Rectal smooth muscle tissue (tissue), 1 donor: ENCODE results near the gene TMEM184B.
"Not testable (repeated sequence)": the region's sequence is repeated elsewhere in the genome, so short reads cannot be mapped to it uniquely, and the experiment has no call there.

Experiments used
- H3K27ac ChIP-seq: one replicate; pipeline ENCODE4 v1.7.0; 2013; ENCODE audit warnings: low read depth, low read length, inconsistent platforms
- H3K27me3 ChIP-seq: one replicate; pipeline ENCODE4 v1.7.0; 2013; ENCODE audit warnings: low read length; ENCODE audit not compliant: control insufficient read depth, insufficient read depth
- H3K36me3 ChIP-seq: one replicate; pipeline ENCODE4 v1.7.0; 2013; ENCODE audit warnings: low read length; ENCODE audit not compliant: control insufficient read depth, insufficient read depth
- H3K4me1 ChIP-seq: one replicate; pipeline ENCODE4 v1.7.0; 2013; ENCODE audit warnings: low read length; ENCODE audit not compliant: control insufficient read depth, insufficient read depth
- H3K4me3 ChIP-seq: one replicate; pipeline ENCODE4 v1.7.0; 2013; ENCODE audit warnings: low read length
- H3K9ac ChIP-seq: one replicate; pipeline ENCODE4 v1.7.0; 2013; ENCODE audit warnings: low read length

Gene TMEM184B

GRCh38 chr22:38193580-38193979 is 79.2 kb downstream of the TMEM184B start:
- H3K27me3 ChIP-seq = no peaks in the 10 kb centered on the region
- no peak overlapping the region for H3K9ac ChIP-seq
- H3K27ac ChIP-seq = no peak overlapping the region
- H3K36me3 ChIP-seq = no peaks in the 10 kb centered on the region
- H3K4me3 ChIP-seq = no peak overlapping the region
- no peaks in the 10 kb centered on the region for H3K4me1 ChIP-seq

DNA sequence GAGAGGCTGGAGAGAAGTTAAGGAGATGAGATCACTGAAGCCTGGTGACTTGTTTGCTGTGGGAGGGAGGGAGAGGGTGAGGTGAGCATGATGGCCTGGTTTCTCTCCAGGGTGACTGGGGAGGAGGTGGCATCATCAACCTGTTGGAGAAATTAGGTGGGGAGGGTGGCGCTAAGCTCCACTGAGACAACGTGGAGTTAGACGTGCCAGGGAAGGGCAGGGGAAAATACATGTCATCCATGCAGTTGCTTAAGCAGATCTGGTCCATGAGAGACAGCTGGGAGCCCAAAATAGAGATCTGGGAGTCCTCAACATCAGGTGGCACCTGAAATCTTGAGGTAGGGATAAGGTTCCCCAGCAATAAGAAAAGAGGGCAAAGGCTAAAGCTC is 80.3 kb downstream of the TMEM184B start:
- no peak overlapping the region for H3K4me3 ChIP-seq
- H3K9ac ChIP-seq = no peak overlapping the region
- no peaks in the 10 kb centered on the region for H3K4me1 ChIP-seq
- no peak overlapping the region for H3K27ac ChIP-seq
- no peaks in the 10 kb centered on the region for H3K27me3 ChIP-seq
- no peaks in the 10 kb centered on the region for H3K36me3 ChIP-seq

DNA sequence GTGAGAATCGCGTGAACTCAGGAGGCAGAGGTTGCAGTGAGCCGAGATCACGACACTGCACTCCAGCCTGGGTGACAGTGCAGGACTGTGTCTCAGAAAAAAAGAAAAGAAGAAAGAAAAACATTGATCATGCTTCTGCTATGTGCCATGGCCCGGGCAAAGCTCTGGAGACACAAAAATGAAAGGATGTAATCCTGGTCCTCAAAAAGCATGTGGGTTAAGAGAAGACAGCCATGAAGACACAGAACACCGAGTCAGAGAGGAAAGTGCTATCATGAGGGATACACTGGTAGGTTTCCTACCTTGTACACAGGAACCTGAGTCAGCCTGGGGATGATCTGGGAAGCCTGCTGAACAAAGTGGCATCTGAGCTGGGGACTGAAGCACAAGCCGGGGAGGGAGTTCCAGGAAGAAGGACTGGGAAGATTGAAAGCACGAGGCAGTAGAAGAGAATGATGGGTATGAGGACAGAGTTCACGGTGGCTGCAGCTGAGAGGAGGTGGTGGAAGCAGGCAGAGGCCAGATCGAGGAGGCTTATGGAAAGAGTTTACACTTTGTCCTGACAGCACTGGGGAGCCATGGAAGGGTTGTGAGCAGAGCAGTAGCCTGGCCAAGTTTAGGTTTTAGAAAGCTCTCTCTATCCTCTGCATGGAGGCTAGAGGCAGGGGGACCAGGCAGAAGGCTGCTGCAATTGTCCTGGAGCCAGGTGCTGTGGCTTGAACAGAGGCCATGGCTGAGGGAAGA is 80.9 kb downstream of the TMEM184B start:
- no peaks in the 10 kb centered on the region for H3K4me1 ChIP-seq
- H3K36me3 ChIP-seq = no peaks in the 10 kb centered on the region
- H3K27ac ChIP-seq = no peak overlapping the region
- H3K4me3 ChIP-seq = no peak overlapping the region
- no peaks in the 10 kb centered on the region for H3K27me3 ChIP-seq
- H3K9ac ChIP-seq = no peak overlapping the region

DNA sequence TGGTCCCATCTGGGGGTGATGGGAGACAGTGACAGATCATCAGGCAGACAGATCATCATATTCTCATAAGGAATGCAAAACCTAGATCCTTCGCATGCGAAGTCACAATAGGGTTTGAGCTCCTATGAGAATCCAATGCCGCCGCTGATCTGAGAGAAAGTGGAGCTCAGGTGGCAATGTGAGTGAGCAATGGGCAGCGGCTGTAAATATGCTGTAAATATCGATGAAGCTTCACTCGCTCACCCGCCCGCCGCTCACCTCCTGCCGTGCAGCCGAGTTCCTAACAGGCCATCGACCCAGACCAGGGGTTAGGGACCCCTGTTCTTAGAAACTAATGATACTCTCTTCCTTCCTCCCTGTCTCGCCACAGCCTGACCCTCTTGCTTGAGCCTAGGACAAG is 81.8 kb downstream of the TMEM184B start:
- Histone ChIP-seq H3K27ac (no peak overlapping the region), H3K36me3 (no peaks in the 10 kb centered on the region), H3K4me3 (no peak overlapping the region), H3K27me3 (no peaks in the 10 kb centered on the region), H3K4me1 (no peaks in the 10 kb centered on the region), H3K9ac (no peak overlapping the region)

DNA sequence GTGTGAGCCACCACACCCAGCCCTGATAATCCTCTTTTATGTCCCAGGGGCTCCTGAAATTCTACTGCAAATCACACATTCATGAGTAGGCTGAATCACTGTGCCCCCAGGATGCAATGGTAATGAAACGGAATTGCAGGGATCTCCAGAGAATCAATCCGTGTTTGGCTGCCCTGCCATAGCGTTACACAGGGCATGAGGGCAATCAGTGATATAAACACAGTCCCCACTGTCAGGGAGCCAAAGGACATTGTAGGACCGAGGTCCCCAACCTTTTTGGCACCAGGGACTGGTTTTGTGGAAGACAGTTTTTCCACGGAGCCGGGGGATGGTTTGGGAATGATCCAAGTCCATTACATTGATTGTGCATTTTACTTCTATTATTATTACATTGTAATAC is 82.2 kb downstream of the TMEM184B start:
- Histone ChIP-seq H3K4me1 (no peaks in the 10 kb centered on the region), H3K4me3 (no peak overlapping the region), H3K27ac (no peak overlapping the region)

DNA sequence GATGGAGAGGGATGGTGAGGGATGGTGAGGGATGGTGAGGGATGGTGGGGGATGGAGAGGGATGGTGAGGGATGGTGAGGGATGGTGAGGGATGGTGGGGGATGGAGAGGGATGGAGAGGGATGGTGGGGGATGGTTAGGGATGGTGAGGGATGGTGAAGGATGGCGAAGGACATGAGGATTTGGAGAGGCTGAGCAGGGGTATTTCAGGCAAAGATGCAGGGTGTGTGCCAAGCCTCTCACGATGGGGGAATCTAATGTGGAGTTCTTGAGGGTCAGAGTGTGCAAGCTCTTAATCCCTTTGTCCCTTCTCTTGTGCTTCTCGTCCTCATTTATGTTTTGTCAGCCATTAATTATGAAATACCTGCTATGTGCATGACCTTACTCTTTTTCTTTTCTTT is 83.7 kb downstream of the TMEM184B start:
- no peaks in the 10 kb centered on the region for H3K27me3 ChIP-seq
- H3K9ac ChIP-seq = no peak overlapping the region
- H3K27ac ChIP-seq = no peak overlapping the region
- H3K4me3 ChIP-seq = no peak overlapping the region
- no peaks in the 10 kb centered on the region for H3K36me3 ChIP-seq
- H3K4me1 ChIP-seq = no peaks in the 10 kb centered on the region

More for the DNA sequence above, 82.2 kb downstream of the TMEM184B start:
- Histone ChIP-seq H3K9ac (no peak overlapping the region), H3K27me3 (no peaks in the 10 kb centered on the region), H3K36me3 (no peaks in the 10 kb centered on the region)

GRCh38 chr22:38187413-38188212 is 85.2 kb downstream of the TMEM184B start:
- no peak overlapping the region for H3K27ac ChIP-seq
- no peaks in the 10 kb centered on the region for H3K4me1 ChIP-seq
- H3K36me3 ChIP-seq = no peaks in the 10 kb centered on the region
- no peak overlapping the region for H3K4me3 ChIP-seq
- H3K27me3 ChIP-seq = no peaks in the 10 kb centered on the region
- no peak overlapping the region for H3K9ac ChIP-seq

DNA sequence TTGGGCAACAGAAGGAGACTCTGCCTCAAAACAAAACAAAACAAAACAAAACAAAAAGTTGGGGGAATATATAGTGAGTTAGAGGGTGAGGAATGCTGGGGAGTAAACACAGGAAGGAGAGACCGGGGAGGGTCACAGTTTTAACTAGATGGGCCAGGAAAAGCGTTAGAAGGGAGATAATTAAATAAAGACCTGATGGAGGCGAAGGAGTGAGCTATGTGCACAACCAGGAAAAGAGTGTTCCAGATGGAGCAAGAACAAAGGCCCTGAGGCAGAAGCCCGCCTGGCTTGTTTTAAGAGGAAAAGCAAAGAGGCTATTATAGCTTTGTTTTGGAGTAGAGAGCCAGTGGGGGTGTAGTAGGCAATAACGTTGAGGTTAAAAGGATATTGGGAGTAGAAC is 86.4 kb downstream of the TMEM184B start:
- no peaks in the 10 kb centered on the region for H3K36me3 ChIP-seq
- H3K9ac ChIP-seq = no peak overlapping the region
- no peaks in the 10 kb centered on the region for H3K27me3 ChIP-seq
- no peak overlapping the region for H3K27ac ChIP-seq
- H3K4me3 ChIP-seq = no peak overlapping the region
- no peaks in the 10 kb centered on the region for H3K4me1 ChIP-seq

DNA sequence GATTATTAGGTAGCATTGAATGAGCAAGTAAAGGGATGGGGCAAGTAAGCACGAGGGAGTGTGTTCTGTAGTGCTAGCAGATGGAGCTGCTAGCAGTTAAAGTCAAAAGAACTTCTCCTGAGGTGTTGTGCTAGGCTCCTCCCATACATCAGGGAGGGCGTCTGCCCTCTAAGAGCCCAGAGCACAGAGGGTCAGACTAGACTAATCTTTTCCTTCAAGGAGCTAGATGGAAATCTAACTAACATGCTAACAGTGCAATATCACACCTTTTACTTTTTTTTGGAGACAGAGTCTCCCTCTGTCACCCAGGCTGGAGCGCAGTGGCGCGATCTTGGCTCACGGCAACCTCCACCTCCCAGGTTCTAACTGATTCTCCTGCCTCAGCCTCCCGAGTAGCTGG is 88.0 kb downstream of the TMEM184B start:
- H3K4me3 ChIP-seq = no peak overlapping the region
- no peak overlapping the region for H3K9ac ChIP-seq
- H3K27ac ChIP-seq = no peak overlapping the region
- no peaks in the 10 kb centered on the region for H3K27me3 ChIP-seq
- no peaks in the 10 kb centered on the region for H3K36me3 ChIP-seq
- peaks cover 6% of the 10 kb centered on the region for H3K4me1 ChIP-seq

GRCh38 chr22:38181453-38182200 is 91.2 kb downstream of the TMEM184B start, which contains the start of gene PLA2G6:
Gene PLA2G6 (minus strand): TSS chr22:38181830. CDS start chr22:38169426, 12,404 bp downstream.
- Histone ChIP-seq H3K27me3 (no peaks in the 10 kb centered on the region), H3K9ac (peak within 1 kb of the TSS; percentile 88), H3K36me3 (no peaks in the 10 kb centered on the region), H3K4me1 (peaks cover 13% of the 10 kb centered on the region), H3K4me3 (peak within 1 kb of the TSS; percentile 84), H3K27ac (peak within 1 kb of the TSS; percentile 85)

- H3K27ac ChIP-seq = peak overlapping the region; percentile 83
- peaks cover 14% of the 10 kb centered on the region for H3K4me1 ChIP-seq
- H3K36me3 ChIP-seq = no peaks in the 10 kb centered on the region
- no peaks in the 10 kb centered on the region for H3K27me3 ChIP-seq
- H3K9ac ChIP-seq = peak overlapping the region; percentile 88
- peak overlapping the region; percentile 84 for H3K4me3 ChIP-seq
Measured at GRCh38 chr22:38180841-38181452, 91.9 kb downstream of the TMEM184B start.

GRCh38 chr22:38178605-38178937 is 94.2 kb downstream of the TMEM184B start:
- Histone ChIP-seq H3K4me1 (peaks cover 16% of the 10 kb centered on the region), H3K27ac (peak overlapping the region; percentile 41)
- not testable (repeated sequence) for H3K9ac ChIP-seq, H3K4me3 ChIP-seq, H3K36me3 ChIP-seq, H3K27me3 ChIP-seq
